Measurements from ENCODE around the gene PDCD1LG2. TPM values are rescaled to one million over a fixed set of nuclear protein-coding genes. Genes with fewer than 3 reads are reported as not detected.

The PDCD1LG2 gene
- total RNA-seq, 2 donors from 2014 or later = 0.31 to 1.1 TPM

Other genes with a start within 250 kb of the PDCD1LG2 start
- under 1 TPM in 1 of 2 donors, not detected in 1; 0.28 TPM for gene RLN2, start 205.8 kb upstream of the PDCD1LG2 start, total RNA-seq
- under 1 TPM in 1 of 2 donors, not detected in 1; 0.70 TPM for gene RLN1, start 170.7 kb upstream of the PDCD1LG2 start, total RNA-seq
- 10 to 100 TPM; 50.9 to 86.3 TPM for gene PLGRKT, start 72.6 kb upstream of the PDCD1LG2 start, total RNA-seq
- gene CD274, start 60.0 kb upstream of the PDCD1LG2 start, total RNA-seq = 1 to 10 TPM; 1.7 to 3.2 TPM
- gene RIC1, start 118.6 kb downstream of the PDCD1LG2 start, total RNA-seq = 10 to 100 TPM; 15.2 to 16.9 TPM

Data from left colon (tissue), 2 donors.